Gastrocnemius medialis (tissue), 4 donors: ENCODE results near the gene GUK1. TPM values are rescaled to one million over a fixed set of nuclear protein-coding genes. Genes with fewer than 3 reads are reported as not detected.

Experiments used
- ATAC-seq, 2 donors: fragments of 150-250 bp; one replicate each; pipeline ENCODE4 v1.9.1; 2016
- DNase-seq, 2 donors: peaks; one replicate each; pipeline ENCODE4 v3.0.0-alpha.2; 2019
- H3K27ac ChIP-seq, 4 donors: fragments of 200-600 bp; sonication (generic); 1 replicate in 1 of 4; 2 replicates in 3 of 4; pipeline ENCODE4 v1.5.1; 2016 to 2018; ENCODE audit warnings: mild to moderate bottlenecking in 2 of 4, moderate library complexity in 1 of 4
- H3K27me3 ChIP-seq, 3 donors: fragments of 200-600 bp; sonication (generic) in 2 of 3; 1 replicate in 1 of 3; 2 replicates in 2 of 3; pipeline versions ENCODE4 v1.5.1 to v1.6.0; 2016 to 2019; ENCODE audit warnings: mild to moderate bottlenecking in 1 of 3, moderate library complexity in 1 of 3
- H3K36me3 ChIP-seq, 2 donors: fragments of 200-600 bp; sonication (generic) in 1 of 2; one replicate each; pipeline ENCODE4 v1.5.1; 2017 to 2018
- H3K4me1 ChIP-seq, 2 donors: fragments of 200-600 bp; sonication (generic) in 1 of 2; one replicate each; pipeline ENCODE4 v1.5.1; 2016 to 2017; ENCODE audit warnings: mild to moderate bottlenecking in 2 of 2
- H3K4me3 ChIP-seq, 4 donors: fragments of 200-600 bp; sonication (generic) in 3 of 4; 1 replicate in 1 of 4; 2 replicates in 3 of 4; pipeline ENCODE4 v1.5.1; 2016 to 2019; ENCODE audit warnings: mild to moderate bottlenecking in 2 of 4
- H3K9me3 ChIP-seq, 3 donors: fragments of 200-600 bp; sonication (generic) in 2 of 3; 1 replicate in 1 of 3; 2 replicates in 2 of 3; pipeline ENCODE4 v1.5.1; 2016 to 2019
- CTCF ChIP-seq, 5 experiments: fragments of 450-650 bp in 3 of 5; fragments of 200-600 bp in 2 of 5; sonication (generic) in 2 of 5; IDR thresholded peaks in 4 of 5; conservative IDR thresholded peaks in 1 of 5; 1 replicate in 4 of 5; 2 replicates in 1 of 5; pipeline ENCODE4 v1.5.1; 2016 to 2019; ENCODE audit warnings: antibody characterized with exemption in 5 of 5, mild to moderate bottlenecking in 3 of 5, moderate library complexity in 3 of 5
- POLR2A ChIP-seq, 2 donors: fragments of 450-650 bp; IDR thresholded peaks; one replicate each; pipeline ENCODE4 v1.6.1; 2017; ENCODE audit warnings: antibody characterized with exemption in 2 of 2, mild to moderate bottlenecking in 2 of 2, moderate library complexity in 2 of 2
- in situ Hi-C, 4 donors: fragments of 200-750 bp; cut with MboI; loops; one replicate each; pipeline versions ENCODE4 v1.15.0 to v1.8.0; 2017; ENCODE audit warnings: low sequenced_read_pairs in 4 of 4
- intact Hi-C: fragments of 100-400 bp; cut with DNase I; formaldehyde crosslinking; loops from one replicate; pipeline ENCODE4 v1.15.1; 2023; ENCODE audit warnings: low total_unique reads
- total RNA-seq, 4 donors: library from RNA; depleted of rRNA; stranded (reverse); fragments of >200 nt; gene quantifications; one replicate each; pipeline versions ENCODE4 v1.1.0 to v1.2.3, GENCODE V29; 2016

Gene GUK1
- total RNA-seq, 4 donors from 2014 or later = 161 to 230 (median 183) TPM

DNA sequence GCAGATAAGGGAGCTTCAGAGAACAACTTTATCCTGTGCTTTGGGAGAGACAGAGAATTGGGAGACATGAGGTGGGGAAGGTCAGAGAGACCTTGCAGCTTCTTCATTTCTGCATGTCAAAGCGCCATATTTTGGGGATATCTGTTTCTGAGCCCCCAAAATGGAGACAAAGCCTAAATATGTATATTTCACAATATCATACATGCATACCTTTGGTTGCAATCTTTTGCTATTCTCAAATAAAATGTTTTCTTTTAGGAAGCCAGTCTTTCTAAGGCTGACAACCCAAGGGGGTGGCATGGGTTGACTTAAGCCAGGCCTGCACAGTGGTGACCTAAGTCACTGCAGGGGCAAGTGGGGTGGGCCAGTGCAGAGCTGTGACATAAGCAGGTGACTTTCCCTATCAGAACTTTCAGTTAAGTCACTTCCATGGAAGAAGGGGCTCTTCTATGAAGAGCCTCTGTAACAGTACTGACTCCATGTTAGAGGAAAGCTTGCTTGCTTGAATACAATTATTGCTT, 17.1 kb upstream of the GUK1 start:
- in situ Hi-C loops (no loop called here), intact Hi-C loops (no loop called here)
- Histone ChIP-seq H3K4me1 (no peaks in the 10 kb centered on the region), H3K27ac (no peak overlapping the region), H3K27me3 (no peaks in the 10 kb centered on the region), H3K4me3 (no peak overlapping the region), H3K36me3 (no peaks in the 10 kb centered on the region), H3K9me3 (no peaks in the 10 kb centered on the region)
- no peak for DNase-seq
- TF ChIP-seq POLR2A (IDR thresholded peaks at IDR 0.05) (no peak), CTCF (IDR thresholded peaks at IDR 0.05 in 4 of 5, conservative IDR thresholded peaks at IDR 0.05 in 1 of 5) (no peak)
- no peak for ATAC-seq

- intact Hi-C loops (no loop called here), in situ Hi-C loops (no loop called here)
- Histone ChIP-seq H3K27ac (no peak overlapping the region), H3K27me3 (no peaks in the 10 kb centered on the region), H3K4me1 (no peaks in the 10 kb centered on the region), H3K36me3 (no peaks in the 10 kb centered on the region), H3K4me3 (no peak overlapping the region), H3K9me3 (no peaks in the 10 kb centered on the region)
- no peak for ATAC-seq
- DNase-seq = no peak
- no peak for TF ChIP-seq CTCF (IDR thresholded peaks at IDR 0.05 in 4 of 5, conservative IDR thresholded peaks at IDR 0.05 in 1 of 5)
- TF ChIP-seq POLR2A (IDR thresholded peaks at IDR 0.05) = no peak
These were observed 16.6 kb upstream of the GUK1 start for GRCh38 chr1:228123505-228123904.

DNA sequence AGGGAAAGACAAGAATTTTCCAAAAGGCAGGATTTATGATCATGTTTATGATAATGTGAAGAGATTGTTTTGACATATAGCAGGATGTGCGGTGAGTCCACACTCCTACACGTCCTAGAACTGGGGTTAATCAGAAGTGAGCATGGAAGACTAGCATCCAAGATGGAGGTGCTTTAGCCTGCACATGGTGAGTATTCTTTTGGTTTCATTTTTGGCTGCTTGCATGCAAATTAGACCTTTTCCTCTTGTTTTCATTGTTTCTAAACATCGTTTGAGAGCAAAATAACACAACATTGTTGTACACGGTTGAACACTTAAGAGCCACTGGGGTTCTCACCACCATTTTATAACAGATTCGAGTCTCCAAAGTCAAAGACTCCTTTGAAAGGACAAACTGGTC, 14.9 kb upstream of the GUK1 start:
- H3K27ac ChIP-seq = no peak overlapping the region
- H3K4me3 ChIP-seq = no peak overlapping the region
- no peaks in the 10 kb centered on the region for H3K27me3 ChIP-seq
- ATAC-seq (no peak), DNase-seq (no peak)
- TF ChIP-seq CTCF (IDR thresholded peaks at IDR 0.05 in 4 of 5, conservative IDR thresholded peaks at IDR 0.05 in 1 of 5) = no peak
- TF ChIP-seq POLR2A (IDR thresholded peaks at IDR 0.05) = no peak
- H3K4me1 ChIP-seq = no peaks in the 10 kb centered on the region
- no peaks in the 10 kb centered on the region for H3K36me3 ChIP-seq
- intact Hi-C loops = no loop called here
- in situ Hi-C loops = no loop called here
- H3K9me3 ChIP-seq = no peaks in the 10 kb centered on the region

GRCh38 chr1:228131766-228132165, 8.3 kb upstream of the GUK1 start:
- Histone ChIP-seq H3K9me3 (no peaks in the 10 kb centered on the region), H3K4me1 (peaks cover 3 to 6% of the 10 kb centered on the region in 2 donors), H3K27me3 (no peaks in the 10 kb centered on the region), H3K27ac (no peak overlapping the region), H3K4me3 (no peak overlapping the region), H3K36me3 (no peaks in the 10 kb centered on the region)
- no peak for DNase-seq
- intact Hi-C loops (loop anchor here (2.0 to 5.0 kb wide), 2 partner anchors 51 to 383 kb away; no protein-coding TSS in a partner anchor), in situ Hi-C loops (no loop called here)
- ATAC-seq = no peak
- no peak for TF ChIP-seq POLR2A (IDR thresholded peaks at IDR 0.05)
- TF ChIP-seq CTCF (IDR thresholded peaks at IDR 0.05 in 4 of 5, conservative IDR thresholded peaks at IDR 0.05 in 1 of 5) = no peak

DNA sequence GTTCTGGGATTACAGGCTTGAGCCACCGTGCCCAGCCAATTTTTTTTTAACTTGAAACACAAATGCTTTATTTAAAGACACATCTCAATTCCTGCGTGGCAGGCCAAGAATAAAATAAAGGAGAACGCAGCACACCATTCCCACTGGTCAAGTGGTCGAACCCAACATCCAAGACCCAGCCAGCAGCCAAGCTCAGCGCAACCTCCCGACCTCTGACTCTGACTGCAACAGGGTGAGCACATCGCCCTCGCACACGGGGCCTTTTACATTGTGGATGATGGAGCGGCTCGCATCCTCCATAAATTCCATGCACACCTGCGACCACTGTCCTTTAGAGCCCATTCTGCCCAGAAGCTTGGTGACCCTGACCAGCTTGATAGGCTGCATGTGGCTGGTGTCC, 5.5 kb upstream of the GUK1 start:
- TF ChIP-seq CTCF (IDR thresholded peaks at IDR 0.05 in 4 of 5, conservative IDR thresholded peaks at IDR 0.05 in 1 of 5) (no peak), POLR2A (IDR thresholded peaks at IDR 0.05) (no peak)
- H3K4me3 ChIP-seq = no peak overlapping the region
- no peaks in the 10 kb centered on the region for H3K27me3 ChIP-seq
- in situ Hi-C loops = no loop called here
- H3K27ac ChIP-seq = no peak overlapping the region
- no peaks in the 10 kb centered on the region for H3K9me3 ChIP-seq
- H3K36me3 ChIP-seq = no peaks in the 10 kb centered on the region
- DNase-seq (no peak), ATAC-seq (no peak)
- intact Hi-C loops = loop anchor here (5.0 kb wide), 1 partner anchor 48 kb away; no protein-coding TSS in a partner anchor
- peaks cover 3 to 6% of the 10 kb centered on the region in 2 donors for H3K4me1 ChIP-seq
